CD4-positive, alpha-beta T cell (primary cell): ENCODE measurements around the gene DNAH7. TPM values are rescaled to one million over a fixed set of nuclear protein-coding genes. Genes with fewer than 3 reads are reported as not detected.

Experiments used
- ATAC-seq: fragments of 200-7000 bp; cut with Tn5 transposase; one replicate; pipeline ENCODE4 v1.10.0; 2022; ENCODE audit warnings: mild to moderate bottlenecking; ENCODE audit not compliant: poor library complexity
- CTCF ChIA-PET: fragments of 350-600 bp; sonication (Branson Sonifier 250); formaldehyde crosslinking; loops from one replicate; lab custom pipeline; 2021; ENCODE audit warnings: antibody characterized with exemption, inconsistent platforms; lab: Charles Lee
- POLR2A ChIA-PET: fragments of 350-600 bp; sonication (Branson Sonifier 250); formaldehyde crosslinking; loops from one replicate; lab custom pipeline; 2021; ENCODE audit warnings: antibody characterized with exemption, inconsistent platforms; lab: Charles Lee
- DNase-seq, 14 experiments: peaks; one replicate each; pipeline ENCODE4 v3.0.0-alpha.2; 2013 to 2020; ENCODE audit warnings: mixed read lengths in 2 of 14
- H3K27ac ChIP-seq, 2 donors: one replicate each; pipeline versions ENCODE4 v1.5.1 to v1.7.0; 2013; ENCODE audit warnings: low read length in 2 of 2, low read depth in 1 of 2, mild to moderate bottlenecking in 1 of 2
- H3K27me3 ChIP-seq, 2 experiments: 1 replicate in 1 of 2; 2 replicates in 1 of 2; pipeline versions ENCODE4 v1.6.1 to v1.7.0; 2013; ENCODE audit warnings: low read length in 2 of 2, control low read depth in 1 of 2, mild to moderate bottlenecking in 1 of 2, moderate library complexity in 1 of 2; ENCODE audit not compliant: insufficient read depth in 2 of 2, control insufficient read depth in 1 of 2
- H3K36me3 ChIP-seq: one replicate; pipeline ENCODE4 v1.6.1; 2013; ENCODE audit warnings: low read length, control low read depth; ENCODE audit not compliant: insufficient read depth
- H3K4me1 ChIP-seq: one replicate; pipeline ENCODE4 v1.6.1; 2013; ENCODE audit warnings: low read length, control low read depth; ENCODE audit not compliant: insufficient read depth
- H3K4me3 ChIP-seq: one replicate; pipeline ENCODE4 v1.5.1; 2013; ENCODE audit warnings: mild to moderate bottlenecking, low read length, moderate library complexity
- H3K9me3 ChIP-seq, 2 experiments: 1 replicate in 1 of 2; 2 replicates in 1 of 2; pipeline versions ENCODE4 v1.6.1 to v1.7.0; 2013; ENCODE audit warnings: low read length in 2 of 2, mild to moderate bottlenecking in 2 of 2, control low read depth in 1 of 2, moderate library complexity in 1 of 2; ENCODE audit not compliant: control insufficient read depth in 1 of 2, insufficient read depth in 1 of 2
- H3K27ac Mint-ChIP-seq: one replicate; pipeline ENCODE4 v1.8.0; 2020; ENCODE audit warnings: mixed read lengths
- H3K27me3 Mint-ChIP-seq: one replicate; pipeline ENCODE4 v1.8.0; 2021; ENCODE audit warnings: mixed read lengths
- H3K36me3 Mint-ChIP-seq: one replicate; pipeline ENCODE4 v1.8.0; 2021; ENCODE audit warnings: low read depth, mixed read lengths
- H3K4me1 Mint-ChIP-seq: one replicate; pipeline ENCODE4 v1.8.0; 2021; ENCODE audit warnings: low read depth, mixed read lengths
- H3K4me3 Mint-ChIP-seq: one replicate; pipeline ENCODE4 v1.8.0; 2020; ENCODE audit warnings: mild to moderate bottlenecking, mixed read lengths
- H3K9me3 Mint-ChIP-seq: one replicate; pipeline ENCODE4 v1.8.0; 2020; ENCODE audit warnings: mixed read lengths
- intact Hi-C, 2 experiments: fragments of 100-400 bp; cut with DNase I in 1 of 2; cut with micrococcal nuclease in 1 of 2; formaldehyde crosslinking; loops; one replicate each; pipeline versions ENCODE4 v1.15.1 to v1.9.0; 2023 to 2025; cut with DNase I, micrococcal nuclease
- total RNA-seq, 174 experiments: library from RNA in 2 of 174; stranded (reverse) in 2 of 174; gene quantifications; one replicate each; pipeline ENCODE4 v1.2.3 and lab custom pipeline; 2021 to 2026
- TF ChIP-seq, protein P1 (sequence below): fragments of 200-600 bp; IDR thresholded peaks from one replicate; pipeline ENCODE4 v1.8.0; 2022; ENCODE audit warnings: antibody characterized with exemption, mild to moderate bottlenecking

Gene DNAH7
- total RNA-seq, 2 experiments from 2014 or later = not detected

DNA sequence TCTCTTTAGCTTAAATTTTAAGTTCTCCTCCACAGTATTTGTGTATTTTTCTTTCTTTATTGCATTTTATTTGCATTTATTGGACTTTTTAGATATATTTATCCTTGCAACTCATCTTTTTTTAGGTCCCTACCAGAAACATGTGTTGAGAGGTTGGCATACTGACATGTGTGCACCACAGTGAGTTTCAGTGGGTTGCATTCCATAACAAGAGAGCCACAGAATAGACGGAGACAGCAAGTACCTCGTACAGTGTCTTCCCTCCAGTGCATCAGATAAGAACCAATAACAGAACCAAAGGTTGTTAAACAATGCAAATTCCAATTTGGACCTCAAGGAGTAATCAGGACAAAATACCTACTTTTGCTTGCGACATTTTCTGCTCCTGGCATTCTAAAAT is 111.9 kb downstream of the DNAH7 start:
- H3K36me3 ChIP-seq = no peaks in the 10 kb centered on the region
- Mint-ChIP-seq H3K4me3 (no peak overlapping the region), H3K4me1 (no peaks in the 10 kb centered on the region), H3K27me3 (peaks cover 4% of the 10 kb centered on the region), H3K36me3 (no peaks in the 10 kb centered on the region), H3K9me3 (peaks cover 7% of the 10 kb centered on the region), H3K27ac (no peak overlapping the region)
- no peak overlapping the region for H3K4me3 ChIP-seq
- H3K4me1 ChIP-seq = no peaks in the 10 kb centered on the region
- ATAC-seq (no peak), DNase-seq (no peak)
- H3K9me3 ChIP-seq = peaks cover 0 to 6% of the 10 kb centered on the region in 2 experiments
- no peak overlapping the region for H3K27ac ChIP-seq
- ChIA-PET POLR2A (no interaction called here), CTCF (no interaction called here)
- TF ChIP-seq, protein P1, sequence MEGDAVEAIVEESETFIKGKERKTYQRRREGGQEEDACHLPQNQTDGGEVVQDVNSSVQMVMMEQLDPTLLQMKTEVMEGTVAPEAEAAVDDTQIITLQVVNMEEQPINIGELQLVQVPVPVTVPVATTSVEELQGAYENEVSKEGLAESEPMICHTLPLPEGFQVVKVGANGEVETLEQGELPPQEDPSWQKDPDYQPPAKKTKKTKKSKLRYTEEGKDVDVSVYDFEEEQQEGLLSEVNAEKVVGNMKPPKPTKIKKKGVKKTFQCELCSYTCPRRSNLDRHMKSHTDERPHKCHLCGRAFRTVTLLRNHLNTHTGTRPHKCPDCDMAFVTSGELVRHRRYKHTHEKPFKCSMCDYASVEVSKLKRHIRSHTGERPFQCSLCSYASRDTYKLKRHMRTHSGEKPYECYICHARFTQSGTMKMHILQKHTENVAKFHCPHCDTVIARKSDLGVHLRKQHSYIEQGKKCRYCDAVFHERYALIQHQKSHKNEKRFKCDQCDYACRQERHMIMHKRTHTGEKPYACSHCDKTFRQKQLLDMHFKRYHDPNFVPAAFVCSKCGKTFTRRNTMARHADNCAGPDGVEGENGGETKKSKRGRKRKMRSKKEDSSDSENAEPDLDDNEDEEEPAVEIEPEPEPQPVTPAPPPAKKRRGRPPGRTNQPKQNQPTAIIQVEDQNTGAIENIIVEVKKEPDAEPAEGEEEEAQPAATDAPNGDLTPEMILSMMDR = no peak
- H3K27me3 ChIP-seq = no peaks in the 10 kb centered on the region
- intact Hi-C loops = no loop called here

DNA sequence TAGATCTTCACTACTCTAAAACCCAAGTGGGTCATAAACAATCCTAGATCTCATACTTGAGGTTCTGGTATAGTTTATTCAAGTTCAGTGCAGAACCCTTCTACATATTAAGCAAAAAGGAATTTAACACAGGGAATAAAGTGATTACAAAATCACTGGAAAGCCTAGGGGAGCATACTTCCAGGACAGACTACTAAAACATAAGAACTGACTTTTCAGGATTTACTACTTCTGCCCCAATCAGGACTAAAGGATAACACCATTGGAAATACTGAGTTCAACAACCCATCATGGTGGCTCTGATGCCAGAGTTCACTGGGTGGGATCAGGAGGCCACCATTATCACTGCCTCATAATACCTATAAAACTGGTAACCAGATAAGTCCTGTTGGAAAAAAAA is 123.6 kb downstream of the DNAH7 start:
- ChIA-PET CTCF (no interaction called here), POLR2A (no interaction called here)
- Histone ChIP-seq H3K36me3 (no peaks in the 10 kb centered on the region), H3K4me3 (no peak overlapping the region), H3K9me3 (no peaks in the 10 kb centered on the region), H3K4me1 (no peaks in the 10 kb centered on the region), H3K27me3 (no peaks in the 10 kb centered on the region), H3K27ac (no peak overlapping the region)
- no peak for DNase-seq
- H3K4me3 Mint-ChIP-seq = no peak overlapping the region
- intact Hi-C loops = no loop called here
- H3K27me3 Mint-ChIP-seq = no peaks in the 10 kb centered on the region
- peaks cover 9% of the 10 kb centered on the region for H3K9me3 Mint-ChIP-seq
- H3K27ac Mint-ChIP-seq = no peak overlapping the region
- H3K4me1 Mint-ChIP-seq = no peaks in the 10 kb centered on the region
- ATAC-seq = no peak
- TF ChIP-seq, protein P1 = no peak
- no peaks in the 10 kb centered on the region for H3K36me3 Mint-ChIP-seq

DNA sequence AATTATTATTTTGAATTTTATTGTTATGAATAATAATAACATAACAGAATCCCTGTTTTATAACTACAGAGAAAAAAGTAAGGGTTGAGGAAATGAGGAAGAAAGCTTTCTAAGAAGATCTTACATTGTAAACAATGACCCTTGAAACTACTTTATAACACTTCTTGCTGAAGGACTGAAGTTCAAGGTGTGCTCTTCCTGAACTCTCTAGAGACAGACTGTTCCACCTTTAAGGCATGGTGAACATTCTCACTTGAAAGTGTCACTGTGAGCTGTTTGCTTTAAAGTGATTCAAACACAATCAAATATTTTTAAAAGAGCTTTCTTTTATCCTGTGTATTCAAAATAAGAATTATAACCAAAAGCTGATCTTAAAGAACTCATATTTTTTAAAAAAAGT is 131.5 kb downstream of the DNAH7 start:
- CTCF ChIA-PET = no interaction called here
- intact Hi-C loops = loop anchor here (10.0 kb wide), 4 partner anchors 262 to 1392 kb away; no protein-coding TSS in a partner anchor

More for the DNA sequence above, 131.5 kb downstream of the DNAH7 start:
- TF ChIP-seq, protein P1 = no peak
- Mint-ChIP-seq H3K36me3 (no peaks in the 10 kb centered on the region), H3K4me3 (no peak overlapping the region), H3K4me1 (no peaks in the 10 kb centered on the region), H3K27me3 (peaks cover 7% of the 10 kb centered on the region), H3K9me3 (no peaks in the 10 kb centered on the region), H3K27ac (no peak overlapping the region)
- no peak for ATAC-seq
- Histone ChIP-seq H3K9me3 (no peaks in the 10 kb centered on the region), H3K27me3 (no peaks in the 10 kb centered on the region), H3K4me1 (no peaks in the 10 kb centered on the region), H3K27ac (no peak overlapping the region), H3K4me3 (no peak overlapping the region), H3K36me3 (no peaks in the 10 kb centered on the region)
- POLR2A ChIA-PET = no interaction called here
- no peak for DNase-seq
